Lower leg skin (tissue), 3 donors: ENCODE results near the gene SLC22A15.

Experiments
- CTCF ChIP-seq, 3 donors: fragments of 450-650 bp; IDR thresholded peaks; one replicate each; pipeline ENCODE4 v1.5.1; 2016; ENCODE audit warnings: antibody characterized with exemption in 3 of 3, mild to moderate bottlenecking in 3 of 3, moderate library complexity in 2 of 3
- POLR2A ChIP-seq, 2 donors: fragments of 450-650 bp; IDR thresholded peaks; one replicate each; pipeline ENCODE4 v1.6.1; 2016 to 2017; ENCODE audit warnings: antibody characterized with exemption in 2 of 2, mild to moderate bottlenecking in 1 of 2, moderate library complexity in 1 of 2

- TF ChIP-seq CTCF (IDR thresholded peaks at IDR 0.05) = no peak
- no peak for TF ChIP-seq POLR2A (IDR thresholded peaks at IDR 0.05)
Observed at GRCh38 chr1:116038679-116039078, 62.4 kb downstream of the SLC22A15 start.
